BJ (cell line): ENCODE measurements around the gene OSBPL7. TPM values are rescaled to one million over a fixed set of nuclear protein-coding genes. Genes with fewer than 3 reads are reported as not detected.
A peak's percentile ranks its signal among the peaks of the same experiment; 100 is the strongest.

Experiments used
- CTCF ChIA-PET: fragments of 350-600 bp; formaldehyde crosslinking; extraction: SDS; loops from one replicate; lab custom pipeline; 2021; ENCODE audit warnings: antibody characterized with exemption, inconsistent platforms; lab: Yijun Ruan, JAX
- POLR2A ChIA-PET: fragments of 300-600 bp; sonication (Branson Sonifier 250); formaldehyde crosslinking; extraction: SDS; loops from one replicate; lab custom pipeline; 2021; ENCODE audit warnings: antibody characterized with exemption; lab: Charles Lee
- DNase-seq: peaks from one replicate; pipeline ENCODE4 v3.0.0-alpha.2; 2011; ENCODE audit warnings: low read depth
- H3K27me3 ChIP-seq: 2 replicates; pipeline ENCODE4 v1.6.0; 2011; ENCODE audit warnings: low read length; ENCODE audit not compliant: control insufficient read depth, insufficient read depth
- H3K36me3 ChIP-seq: 2 replicates; pipeline ENCODE4 v1.5.1; 2011; ENCODE audit warnings: low read length; ENCODE audit not compliant: control insufficient read depth, insufficient read depth
- H3K4me3 ChIP-seq: 2 replicates; pipeline ENCODE4 v1.5.1; 2011; ENCODE audit warnings: low read depth, mild to moderate bottlenecking, control low read depth, low read length
- polyA plus RNA-seq: library from polyadenylated mRNA; depleted of rRNA; stranded (reverse); fragments of >200 nt; gene quantifications from 2 replicates; pipeline ENCODE4 v1.2.3, GENCODE V29; 2011
- TF ChIP-seq, protein P1 (sequence below): IDR thresholded peaks from 2 replicates; pipeline ENCODE4 v1.5.1; 2011; ENCODE audit warnings: low read depth, mild to moderate bottlenecking, control low read depth, inconsistent platforms, low read length, moderate library complexity; ENCODE audit not compliant: insufficient read depth

The OSBPL7 gene
- polyA plus RNA-seq, 1 experiment: 7.6 TPM

DNA sequence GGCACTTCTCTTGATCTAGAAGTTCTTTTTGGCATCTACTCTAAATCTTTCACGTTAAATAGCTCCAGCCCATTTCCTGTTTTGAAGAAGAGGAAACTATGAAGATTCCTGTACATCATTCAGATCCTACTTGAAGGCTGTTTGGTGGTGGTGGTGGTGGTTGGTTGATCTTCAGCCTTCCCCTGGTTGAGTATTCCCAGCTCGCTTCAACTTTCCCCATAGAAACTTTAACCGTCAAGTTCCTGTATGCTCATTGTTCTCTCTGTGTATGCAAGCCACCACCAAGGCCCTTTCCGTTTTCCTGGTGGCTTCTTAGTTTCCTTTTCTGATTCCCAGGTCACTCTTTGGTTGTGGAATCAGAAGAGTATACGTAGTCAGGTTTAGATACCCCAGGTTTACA, 13.2 kb upstream of the OSBPL7 start:
- no peaks in the 10 kb centered on the region for H3K27me3 ChIP-seq
- DNase-seq: no peak
- no peak overlapping the region for H3K4me3 ChIP-seq
- CTCF ChIA-PET: interaction anchor here (1.2 to 20.0 kb wide), 2 partner anchors 53 to 136 kb away, joined by 4 to 875 read pairs; partner anchors contain the start of genes CDK5RAP3 and SP2
- peaks cover 5% of the 10 kb centered on the region for H3K36me3 ChIP-seq
- POLR2A ChIA-PET: no interaction called here
- TF ChIP-seq, protein P1, sequence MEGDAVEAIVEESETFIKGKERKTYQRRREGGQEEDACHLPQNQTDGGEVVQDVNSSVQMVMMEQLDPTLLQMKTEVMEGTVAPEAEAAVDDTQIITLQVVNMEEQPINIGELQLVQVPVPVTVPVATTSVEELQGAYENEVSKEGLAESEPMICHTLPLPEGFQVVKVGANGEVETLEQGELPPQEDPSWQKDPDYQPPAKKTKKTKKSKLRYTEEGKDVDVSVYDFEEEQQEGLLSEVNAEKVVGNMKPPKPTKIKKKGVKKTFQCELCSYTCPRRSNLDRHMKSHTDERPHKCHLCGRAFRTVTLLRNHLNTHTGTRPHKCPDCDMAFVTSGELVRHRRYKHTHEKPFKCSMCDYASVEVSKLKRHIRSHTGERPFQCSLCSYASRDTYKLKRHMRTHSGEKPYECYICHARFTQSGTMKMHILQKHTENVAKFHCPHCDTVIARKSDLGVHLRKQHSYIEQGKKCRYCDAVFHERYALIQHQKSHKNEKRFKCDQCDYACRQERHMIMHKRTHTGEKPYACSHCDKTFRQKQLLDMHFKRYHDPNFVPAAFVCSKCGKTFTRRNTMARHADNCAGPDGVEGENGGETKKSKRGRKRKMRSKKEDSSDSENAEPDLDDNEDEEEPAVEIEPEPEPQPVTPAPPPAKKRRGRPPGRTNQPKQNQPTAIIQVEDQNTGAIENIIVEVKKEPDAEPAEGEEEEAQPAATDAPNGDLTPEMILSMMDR: no peak

DNA sequence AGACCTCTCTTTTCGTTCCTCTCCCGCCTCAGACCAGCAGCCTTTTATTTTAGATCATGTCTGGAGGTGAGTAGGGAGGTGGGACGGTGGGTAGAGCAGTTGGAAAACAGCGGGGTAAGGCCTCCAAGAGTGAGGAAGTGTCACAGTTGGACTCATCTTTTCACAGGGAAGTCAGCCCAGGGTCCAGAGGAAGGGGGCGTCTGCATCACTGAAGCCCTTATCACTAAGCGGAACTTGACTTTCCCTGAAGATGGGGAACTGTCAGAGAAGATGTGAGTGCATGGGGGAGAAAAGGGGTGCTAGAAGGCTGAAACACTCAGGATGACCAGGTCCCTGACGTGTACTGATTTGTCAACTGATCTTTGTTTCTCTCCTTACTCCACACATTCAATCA, 10.3 kb upstream of the OSBPL7 start:
- no peaks in the 10 kb centered on the region for H3K27me3 ChIP-seq
- ChIA-PET CTCF (interaction anchor here (0.8 to 3.0 kb wide), 7 partner anchors 8 to 160 kb away, joined by 3 to 17 read pairs (median 4); partner anchors contain the start of genes OSBPL7 and SCRN2), POLR2A (interaction anchor here (0.6 kb wide), 3 partner anchors 9 to 130 kb away, joined by 3 to 4 read pairs (median 3); partner anchors contain the start of gene OSBPL7)
- H3K4me3 ChIP-seq: peak overlapping the region; percentile 72
- DNase-seq: no peak
- TF ChIP-seq, protein P1: no peak
- peaks cover 6% of the 10 kb centered on the region for H3K36me3 ChIP-seq

DNA sequence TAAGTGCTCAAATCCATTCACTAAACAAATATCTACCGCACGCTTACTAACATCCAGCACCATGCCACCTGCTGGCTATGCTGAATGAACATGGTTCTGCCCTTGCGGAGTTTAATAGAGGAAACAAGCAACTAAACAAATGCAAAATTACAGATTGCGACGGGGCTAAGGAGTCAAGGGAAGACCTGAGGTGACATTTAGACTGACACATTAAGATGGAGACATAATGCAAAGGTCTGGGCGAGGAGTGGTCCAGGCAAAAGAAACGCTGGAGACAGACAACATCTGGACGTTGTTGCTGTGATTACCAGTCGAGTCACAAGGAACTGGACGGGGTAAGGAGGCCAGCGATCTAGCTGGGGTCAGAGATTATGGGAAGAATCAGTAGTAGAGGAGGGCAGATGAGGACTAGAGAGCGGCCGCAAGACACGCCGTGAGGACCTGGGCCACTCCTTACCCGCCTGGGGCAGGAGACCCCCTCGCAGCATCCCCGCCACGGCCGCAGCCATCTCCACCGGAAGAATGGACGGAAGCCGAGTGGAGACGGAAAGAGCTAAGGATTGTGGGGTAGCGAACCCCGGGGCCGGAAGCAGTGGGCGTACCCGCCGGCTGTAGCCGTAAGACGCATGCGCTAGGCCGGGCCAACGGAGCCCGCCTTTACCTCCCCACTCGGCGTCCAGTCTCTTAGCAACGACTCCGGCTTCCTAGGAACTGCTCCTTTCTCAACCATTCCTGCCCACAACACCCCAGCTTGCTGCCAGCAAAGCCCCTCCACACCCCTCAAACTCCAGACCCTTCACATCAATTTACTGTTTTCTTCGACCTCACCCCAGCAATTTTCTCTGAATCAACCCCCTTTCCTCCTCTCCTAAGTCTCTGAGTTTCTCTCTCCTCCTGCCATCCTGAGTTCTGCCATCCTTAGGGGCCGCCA, 9.7 kb upstream of the OSBPL7 start, which contains the start of the genes LRRC46 and MRPL10:
Gene LRRC46 (plus strand): TSS at position 668 of the 931 bp plus-strand sequence. CDS start 320 bp downstream, outside the sequence.
Gene MRPL10 (minus strand): TSS at position 539 of the 931 bp plus-strand sequence. CDS start 30 bp downstream, at position 509.
- H3K27me3 ChIP-seq: no peaks in the 10 kb centered on the region
- POLR2A ChIA-PET: interaction anchor here (0.6 kb wide), 3 partner anchors 8 to 130 kb away, joined by 3 to 4 read pairs (median 3); partner anchors contain the start of gene OSBPL7
- peak within 1 kb of the TSS; percentile 72 for H3K4me3 ChIP-seq
- TF ChIP-seq, protein P1: peak; percentile 53
- CTCF ChIA-PET: interaction anchor here (0.8 to 3.0 kb wide), 7 partner anchors 9 to 159 kb away, joined by 3 to 17 read pairs (median 4); partner anchors contain the start of genes OSBPL7 and SCRN2
- DNase-seq: peak; percentile 66
- peaks cover 10% of the 10 kb centered on the region for H3K36me3 ChIP-seq

DNA sequence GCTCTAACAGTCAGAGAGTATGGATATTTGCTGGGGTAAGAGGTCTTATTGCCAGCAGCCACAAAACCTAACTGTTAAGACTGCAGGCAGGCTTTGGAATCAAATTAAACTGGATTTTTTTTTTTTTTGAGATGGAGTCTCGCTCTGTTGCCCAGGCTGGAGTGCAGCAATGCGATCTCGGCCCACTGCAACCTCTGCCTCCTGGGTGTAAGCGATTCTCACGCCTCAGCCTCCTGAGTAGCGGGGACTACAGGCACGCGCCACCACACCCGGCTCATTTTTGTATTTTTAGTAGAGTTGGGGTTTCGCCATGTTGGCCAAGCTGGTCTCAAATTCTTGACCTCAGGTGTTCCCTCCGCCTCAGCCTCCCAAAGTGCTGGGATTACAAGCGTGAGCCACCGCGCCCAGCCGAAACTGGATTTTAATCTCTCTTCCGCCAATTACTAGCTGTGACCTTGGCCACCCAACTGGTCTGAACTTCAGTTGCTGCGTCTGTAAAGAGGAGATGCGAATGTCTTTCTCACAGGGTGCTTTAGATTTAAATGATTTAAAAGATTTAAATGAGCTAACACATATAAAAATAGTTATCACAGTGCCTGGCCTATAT, 8.9 kb upstream of the OSBPL7 start:
- no peak for DNase-seq
- TF ChIP-seq, protein P1: no peak
- Histone ChIP-seq H3K36me3 (peaks cover 8% of the 10 kb centered on the region; the same call in 1 of the 2 replicates), H3K4me3 (peak overlapping the region; percentile 72), H3K27me3 (no peaks in the 10 kb centered on the region)
- ChIA-PET POLR2A (no interaction called here), CTCF (interaction anchor here (1.2 to 3.0 kb wide), 3 partner anchors 9 to 15 kb away, joined by 6 to 17 read pairs (median 12); partner anchors contain the start of genes OSBPL7 and SCRN2)
